Iris pigment epithelial cell (primary cell): ENCODE results near the gene DENND1C.
A peak's percentile ranks its signal among the peaks of the same experiment; 100 is the strongest.

Source experiments
- DNase-seq: peaks from one replicate; pipeline ENCODE4 v3.0.0-alpha.2; 2011; ENCODE audit warnings: low read depth

The DENND1C gene

GRCh38 chr19:6481541-6482342, at the start of gene DENND1C:
DENND1C (minus strand) TSS chr19:6481787; CDS start chr19:6481695, 92 bp downstream.
- no peak for DNase-seq

GRCh38 chr19:6530386-6531162, 49.0 kb upstream of the DENND1C start, which contains the start of gene TNFSF9:
TNFSF9 (plus strand) TSS chr19:6531026; CDS start chr19:6531037, 11 bp downstream.
- DNase-seq: peak; percentile 77

GRCh38 chr19:6529937-6530385, 48.4 kb upstream of the DENND1C start:
- no peak for DNase-seq

GRCh38 chr19:6529351-6529750, 47.8 kb upstream of the DENND1C start:
- DNase-seq: no peak

- DNase-seq: no peak
Observed at GRCh38 chr19:6528544-6529121, 47.0 kb upstream of the DENND1C start.

- DNase-seq: no peak
Observed at GRCh38 chr19:6527893-6528543, 46.4 kb upstream of the DENND1C start.

GRCh38 chr19:6524311-6524710, 42.7 kb upstream of the DENND1C start:
- no peak for DNase-seq

- DNase-seq: no peak
Observed at GRCh38 chr19:6522712-6523111, 41.1 kb upstream of the DENND1C start.

- DNase-seq: peak; percentile 27
Observed at GRCh38 chr19:6521718-6522646, 40.4 kb upstream of the DENND1C start.

GRCh38 chr19:6519289-6519688, 37.7 kb upstream of the DENND1C start:
- peak; percentile 79 for DNase-seq

GRCh38 chr19:6518145-6518911, 36.7 kb upstream of the DENND1C start:
- no peak for DNase-seq

GRCh38 chr19:6516659-6517291, 35.2 kb upstream of the DENND1C start:
- peak; percentile 80 for DNase-seq

- peak; percentile 94 for DNase-seq
Observed at GRCh38 chr19:6516018-6516658, 34.6 kb upstream of the DENND1C start.

- no peak for DNase-seq
Observed at GRCh38 chr19:6514926-6515544, 33.4 kb upstream of the DENND1C start.

- no peak for DNase-seq
Observed at GRCh38 chr19:6514089-6514488, 32.5 kb upstream of the DENND1C start.

- DNase-seq: no peak
Observed at GRCh38 chr19:6510618-6511017, 29.0 kb upstream of the DENND1C start.

GRCh38 chr19:6509118-6509971, 27.8 kb upstream of the DENND1C start:
- DNase-seq: no peak
